ENCODE measurements around the gene SAPCD2.

Gene SAPCD2

GRCh38 chr9:137052293-137052692, 18.1 kb downstream of the SAPCD2 start:
- DNase-seq (no peak), ATAC-seq (no peak)
- Mint-ChIP-seq H3K4me1 (peaks cover 26% of the 10 kb centered on the region), H3K27me3 (peaks cover 67% of the 10 kb centered on the region), H3K27ac (peak overlapping the region in 1 of 2 donors; percentile 71), H3K4me3 (peak overlapping the region in 1 of 2 donors; percentile 41), H3K9me3 (no peaks in the 10 kb centered on the region)

DNA sequence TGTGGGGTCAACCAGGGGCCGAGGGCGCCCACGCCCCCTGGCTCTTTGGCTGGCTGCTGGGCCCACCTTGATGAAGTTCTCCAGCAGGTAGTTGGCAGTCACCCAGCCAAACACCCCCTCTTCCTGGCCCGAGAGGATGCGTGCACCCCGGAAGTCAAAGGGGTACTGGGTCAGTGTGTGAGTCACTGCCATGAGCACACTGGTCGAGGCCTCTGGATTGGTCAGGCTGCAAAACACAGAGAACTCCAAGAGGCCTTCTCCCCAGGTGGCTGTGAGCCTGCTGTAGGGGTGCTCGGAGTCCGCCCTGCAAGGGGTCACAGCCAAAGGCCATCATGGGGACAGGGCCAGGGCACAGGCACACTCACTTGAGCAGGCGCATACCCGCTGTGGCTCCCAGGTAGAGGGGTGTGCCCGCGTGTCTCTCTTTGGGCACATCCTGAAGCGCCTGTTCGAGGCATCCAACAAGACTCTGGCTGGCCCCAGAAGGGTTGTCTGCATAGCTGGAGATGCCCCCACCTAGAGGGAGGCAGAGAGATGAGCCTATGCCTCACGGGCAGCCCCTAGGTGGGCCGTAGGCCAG, 19.1 kb downstream of the SAPCD2 start:
- ATAC-seq (no peak), DNase-seq (no peak)
- no peak overlapping the region for H3K27ac Mint-ChIP-seq
- H3K4me3 Mint-ChIP-seq = no peak overlapping the region
- H3K27me3 Mint-ChIP-seq = peaks cover 78% of the 10 kb centered on the region
- peaks cover 30% of the 10 kb centered on the region for H3K4me1 Mint-ChIP-seq
- H3K9me3 Mint-ChIP-seq = no peaks in the 10 kb centered on the region

DNA sequence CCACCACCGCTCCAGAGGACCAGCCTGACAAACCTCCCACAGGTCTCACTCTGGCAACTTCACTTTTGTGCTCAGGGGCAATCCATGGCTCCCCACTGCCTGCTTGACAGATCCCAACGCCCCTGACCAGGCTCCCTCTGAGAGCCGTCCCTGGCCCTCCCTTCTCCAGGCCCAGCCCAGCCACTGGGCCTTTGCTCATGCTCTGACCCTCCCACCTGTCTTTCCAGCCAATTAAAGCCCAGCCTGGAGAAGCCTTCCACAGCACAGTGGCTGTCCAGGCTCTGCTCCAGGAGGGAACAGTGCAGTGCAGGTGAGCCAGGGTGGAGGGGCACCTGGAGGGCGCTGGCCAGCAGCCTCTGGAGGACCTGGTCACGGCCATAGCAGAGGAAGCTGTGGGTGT, 19.8 kb downstream of the SAPCD2 start:
- peaks cover 80% of the 10 kb centered on the region for H3K27me3 Mint-ChIP-seq
- ATAC-seq (no peak), DNase-seq (no peak)
- no peaks in the 10 kb centered on the region for H3K9me3 Mint-ChIP-seq
- H3K4me3 Mint-ChIP-seq = no peak overlapping the region
- no peak overlapping the region for H3K27ac Mint-ChIP-seq
- H3K4me1 Mint-ChIP-seq = peaks cover 32% of the 10 kb centered on the region

- no peak overlapping the region for H3K27ac Mint-ChIP-seq
- no peaks in the 10 kb centered on the region for H3K9me3 Mint-ChIP-seq
- DNase-seq (peak; percentile 71 to 73), ATAC-seq (peak; percentile 61)
- peaks cover 86% of the 10 kb centered on the region for H3K27me3 Mint-ChIP-seq
- peaks cover 38% of the 10 kb centered on the region for H3K4me1 Mint-ChIP-seq
- no peak overlapping the region for H3K4me3 Mint-ChIP-seq
Measured at GRCh38 chr9:137049544-137050449, 20.6 kb downstream of the SAPCD2 start.

DNA sequence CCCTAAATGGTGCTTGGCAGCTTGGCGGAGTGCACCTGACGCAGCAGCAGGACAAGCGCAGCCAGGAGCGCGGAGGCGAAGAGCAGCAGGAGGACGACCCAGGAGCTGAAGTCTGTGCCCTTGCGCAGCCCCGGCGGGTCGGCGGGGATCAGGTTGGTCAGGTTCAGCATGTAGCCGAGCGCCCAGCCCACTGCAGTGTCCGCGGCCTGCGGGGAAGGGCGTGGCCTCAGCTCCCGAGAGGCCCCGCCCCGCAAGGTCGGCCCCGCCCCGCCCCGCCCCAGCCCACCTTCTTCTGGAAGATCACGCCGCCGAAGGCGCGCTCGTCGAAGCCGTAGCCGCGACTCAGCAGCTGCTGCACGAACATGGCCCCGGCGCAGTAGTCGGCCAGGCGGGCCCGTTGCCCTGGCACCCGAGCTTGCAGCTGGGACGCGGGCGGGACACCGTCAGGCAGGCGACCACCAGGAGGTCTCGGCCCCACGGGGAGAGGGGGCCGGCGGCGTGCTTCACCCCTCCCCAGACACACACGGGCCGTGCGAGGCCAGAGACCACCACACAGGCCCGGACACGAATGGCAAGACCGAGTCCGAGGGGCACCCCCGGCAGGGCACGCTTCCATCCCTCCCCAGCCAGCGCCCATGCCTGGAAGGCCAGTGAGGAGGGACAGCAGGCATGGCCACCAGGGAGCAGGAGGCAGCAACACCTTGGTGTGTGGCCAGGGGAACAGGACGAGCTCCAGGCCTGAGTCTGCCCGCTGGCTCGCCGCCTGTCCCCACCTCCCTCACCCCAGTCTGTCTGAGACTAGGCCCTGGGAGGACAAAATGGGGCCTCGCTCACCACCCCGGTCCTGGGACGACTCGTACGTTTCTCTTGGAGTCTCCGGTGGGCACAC, 21.5 kb downstream of the SAPCD2 start:
- ATAC-seq (no peak), DNase-seq (peak in 1 of 2 donors; percentile 4)
- H3K4me3 Mint-ChIP-seq = no peak overlapping the region
- H3K9me3 Mint-ChIP-seq = no peaks in the 10 kb centered on the region
- peaks cover 88% of the 10 kb centered on the region for H3K27me3 Mint-ChIP-seq
- peaks cover 43% of the 10 kb centered on the region for H3K4me1 Mint-ChIP-seq
- no peak overlapping the region for H3K27ac Mint-ChIP-seq

DNA sequence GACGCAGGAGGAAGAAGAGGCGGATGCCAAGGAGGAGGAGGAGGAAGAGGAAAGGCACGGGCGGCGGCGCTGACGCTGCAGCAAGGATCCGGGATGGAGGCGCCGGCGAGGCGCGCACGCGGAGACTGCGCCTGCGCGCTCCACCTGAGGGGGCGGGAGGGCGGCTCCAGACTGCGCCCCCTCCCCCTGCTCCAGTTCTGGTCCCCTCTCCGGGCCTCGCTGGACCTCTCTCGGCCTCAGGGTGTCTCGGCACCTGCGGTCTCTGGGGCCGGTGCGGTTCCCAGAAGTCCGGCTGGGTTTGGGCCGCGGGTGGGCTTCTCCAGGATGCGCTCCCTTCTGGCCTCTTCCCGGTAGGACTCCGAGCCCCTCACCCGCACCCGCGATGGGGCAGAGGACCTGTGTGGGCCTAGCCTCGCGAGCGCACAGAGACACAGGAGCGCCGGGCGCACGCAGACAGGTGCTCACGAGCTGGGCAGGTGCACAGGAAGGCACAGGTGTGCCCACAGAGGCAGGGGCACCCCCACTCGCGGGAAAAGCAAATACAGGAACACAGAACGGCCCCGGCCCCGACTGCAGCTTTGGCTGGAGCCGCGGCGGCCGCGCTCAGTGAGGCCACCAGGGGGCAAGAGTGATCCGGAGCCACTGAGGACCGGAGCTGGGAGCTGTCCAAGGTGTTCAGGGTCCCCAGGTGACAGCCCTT, 24.1 kb downstream of the SAPCD2 start, which contains the start of gene NPDC1:
NPDC1 (minus strand) TSS at position 90 of the 700 bp plus-strand sequence. CDS start 188 bp downstream, outside the sequence.
- DNase-seq (peak; percentile 83 to 84), ATAC-seq (peak; percentile 75)
- Mint-ChIP-seq H3K4me3 (peak within 1 kb of the TSS; percentile 75 to 80), H3K9me3 (no peaks in the 10 kb centered on the region), H3K4me1 (peaks cover 41% of the 10 kb centered on the region), H3K27me3 (peaks cover 78% of the 10 kb centered on the region), H3K27ac (no peak within 1 kb of the TSS)

- peaks cover 70% of the 10 kb centered on the region for H3K27me3 Mint-ChIP-seq
- H3K4me1 Mint-ChIP-seq = peaks cover 41% of the 10 kb centered on the region
- DNase-seq (no peak), ATAC-seq (peak; percentile 31)
- peak overlapping the region; percentile 75 to 80 for H3K4me3 Mint-ChIP-seq
- H3K27ac Mint-ChIP-seq = no peak overlapping the region
- no peaks in the 10 kb centered on the region for H3K9me3 Mint-ChIP-seq
Measured at GRCh38 chr9:137045294-137046087, 24.9 kb downstream of the SAPCD2 start.

DNA sequence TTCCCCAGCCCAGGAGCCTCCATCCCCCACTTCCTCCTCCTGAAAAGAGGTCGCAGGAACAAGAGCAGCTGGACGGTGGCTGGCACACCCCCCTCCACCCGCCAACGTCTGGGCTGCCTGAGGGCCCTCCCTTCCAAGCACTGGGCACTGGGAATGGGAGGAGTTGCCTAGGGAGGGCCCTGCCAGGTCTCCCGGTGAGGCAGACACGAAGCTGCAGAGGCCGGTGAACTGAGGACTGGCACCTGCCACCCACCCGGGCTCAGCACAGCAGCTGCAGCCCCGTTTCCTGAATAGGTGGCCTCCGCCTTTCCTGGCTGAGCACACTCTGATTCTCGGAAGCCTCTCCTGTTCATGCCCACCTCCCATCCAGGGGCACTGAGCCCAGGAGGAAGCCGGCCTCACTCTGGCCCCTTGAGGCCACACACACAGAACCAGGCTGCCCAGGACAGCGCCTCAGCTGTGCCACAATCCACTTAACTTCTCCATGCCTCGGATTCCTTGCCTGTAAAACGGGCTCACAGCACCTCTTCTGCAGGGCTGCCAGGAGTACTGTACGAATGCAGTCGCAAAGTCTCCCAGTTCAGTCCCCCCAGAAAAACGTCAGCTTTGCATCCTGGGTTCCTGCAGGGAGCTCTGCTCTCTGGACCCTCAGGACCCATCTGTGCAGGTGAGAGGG, 25.7 kb downstream of the SAPCD2 start:
- ATAC-seq (no peak), DNase-seq (no peak)
- peak overlapping the region; percentile 75 to 80 for H3K4me3 Mint-ChIP-seq
- no peak overlapping the region for H3K27ac Mint-ChIP-seq
- peaks cover 62% of the 10 kb centered on the region for H3K27me3 Mint-ChIP-seq
- H3K9me3 Mint-ChIP-seq = no peaks in the 10 kb centered on the region
- H3K4me1 Mint-ChIP-seq = peaks cover 39% of the 10 kb centered on the region

GRCh38 chr9:137044037-137044436, 26.3 kb downstream of the SAPCD2 start:
- ATAC-seq (no peak), DNase-seq (no peak)
- Mint-ChIP-seq H3K4me3 (no peak overlapping the region), H3K27me3 (peaks cover 56% of the 10 kb centered on the region), H3K9me3 (no peaks in the 10 kb centered on the region), H3K4me1 (peaks cover 35% of the 10 kb centered on the region), H3K27ac (no peak overlapping the region)

DNA sequence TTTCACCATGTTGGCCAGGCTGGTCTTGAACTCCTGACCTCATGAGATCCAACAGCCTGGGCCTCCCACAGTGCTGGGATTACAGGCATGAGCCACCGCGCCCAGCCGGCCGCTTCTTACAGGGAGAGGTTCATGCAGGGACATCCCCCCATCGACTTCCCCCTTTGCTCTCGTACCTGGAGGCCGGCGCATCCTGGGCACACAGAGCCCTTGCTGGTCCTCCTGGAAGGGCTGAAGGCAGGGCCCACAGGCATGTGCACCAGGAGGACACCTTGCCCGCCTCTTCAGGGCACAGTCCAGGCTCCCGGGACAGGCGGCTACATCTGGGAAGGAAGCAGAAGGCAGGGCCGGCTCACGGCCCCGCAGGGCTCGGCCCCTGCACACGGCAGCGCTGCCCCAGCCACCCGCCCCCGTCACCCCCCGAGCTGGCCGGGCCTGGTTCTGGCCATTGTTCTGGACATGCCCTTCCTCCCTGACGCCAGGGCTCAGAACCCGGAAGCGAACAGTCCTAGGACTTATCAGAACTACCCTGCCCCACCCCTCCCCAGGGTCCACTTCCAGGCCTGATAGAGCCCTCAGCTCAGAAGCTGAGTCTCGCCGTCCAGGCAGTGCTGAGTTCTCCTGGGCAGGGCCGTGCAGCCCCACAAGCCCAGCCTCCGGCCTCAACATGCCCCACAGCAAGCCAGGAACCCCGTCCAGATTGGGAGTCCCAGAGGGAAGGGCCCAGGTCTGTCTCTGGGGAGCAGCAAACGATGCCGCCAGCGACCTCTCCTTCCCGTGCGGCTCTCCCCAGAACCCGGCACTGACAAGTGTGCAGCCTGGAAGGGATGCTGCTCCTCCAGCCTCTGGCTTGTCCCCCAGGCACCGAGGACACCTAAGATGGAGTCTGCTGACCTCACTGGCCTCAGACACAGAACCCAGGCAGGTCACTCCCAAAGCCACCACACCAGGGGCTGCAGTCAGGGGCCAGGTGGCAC, 27.3 kb downstream of the SAPCD2 start:
- no peak overlapping the region for H3K4me3 Mint-ChIP-seq
- H3K27ac Mint-ChIP-seq = no peak overlapping the region
- no peak for ATAC-seq
- no peaks in the 10 kb centered on the region for H3K9me3 Mint-ChIP-seq
- peaks cover 46% of the 10 kb centered on the region for H3K27me3 Mint-ChIP-seq
- peaks cover 34% of the 10 kb centered on the region for H3K4me1 Mint-ChIP-seq
- DNase-seq = no peak

DNA sequence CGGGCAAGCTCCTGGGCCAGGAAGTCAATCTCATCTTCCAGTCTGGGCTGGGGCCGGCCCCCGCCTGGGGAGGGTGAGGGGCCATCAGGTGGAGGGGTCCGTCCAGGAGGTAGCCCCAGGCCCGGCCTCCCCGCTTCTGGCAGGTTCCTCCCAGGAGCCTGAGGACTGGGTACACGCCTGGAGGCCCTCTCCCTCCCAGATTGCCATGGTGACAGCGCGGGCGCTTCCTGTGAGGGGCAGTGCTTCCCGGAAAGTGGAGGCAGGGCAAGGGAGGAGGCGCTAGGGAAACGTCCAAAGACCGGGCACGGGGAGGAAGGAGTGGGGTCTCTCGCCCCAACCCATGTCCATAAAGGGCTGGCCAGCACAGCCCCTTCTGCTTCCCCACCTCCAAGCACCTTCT, 29.2 kb downstream of the SAPCD2 start:
- no peak for ATAC-seq

GRCh38 chr9:137040568-137040967, 29.8 kb downstream of the SAPCD2 start:
- ATAC-seq (peak; percentile 26), DNase-seq (no peak)
- H3K27ac Mint-ChIP-seq = no peak overlapping the region
- H3K27me3 Mint-ChIP-seq = peaks cover 26% of the 10 kb centered on the region
- peaks cover 27% of the 10 kb centered on the region for H3K4me1 Mint-ChIP-seq
- no peaks in the 10 kb centered on the region for H3K9me3 Mint-ChIP-seq
- no peak overlapping the region for H3K4me3 Mint-ChIP-seq

More for the DNA sequence above, 29.2 kb downstream of the SAPCD2 start:
- Mint-ChIP-seq H3K27me3 (peaks cover 27% of the 10 kb centered on the region), H3K9me3 (no peaks in the 10 kb centered on the region), H3K27ac (no peak overlapping the region), H3K4me3 (no peak overlapping the region), H3K4me1 (peaks cover 24% of the 10 kb centered on the region)
- no peak for DNase-seq
